Colonic mucosa (tissue), 4 donors: ENCODE data around the gene MIDN. TPM values are rescaled to one million over a fixed set of nuclear protein-coding genes. Genes with fewer than 3 reads are reported as not detected.
A peak's percentile ranks its signal among the peaks of the same experiment; 100 is the strongest.
"Not testable (repeated sequence)": the region's sequence is repeated elsewhere in the genome, so short reads cannot be mapped to it uniquely, and the experiment has no call there.

Source experiments
- DNase-seq: peaks from one replicate; pipeline ENCODE4 v3.0.0-alpha.2; 2020
- H3K27ac ChIP-seq: fragments of 200-600 bp; one replicate; pipeline ENCODE4 v1.8.0; 2021
- H3K27me3 ChIP-seq: fragments of 200-600 bp; one replicate; pipeline ENCODE4 v1.8.0; 2021
- H3K36me3 ChIP-seq: fragments of 200-600 bp; one replicate; pipeline ENCODE4 v1.8.0; 2021
- H3K4me1 ChIP-seq: fragments of 200-600 bp; one replicate; pipeline ENCODE4 v1.8.0; 2021; ENCODE audit warnings: mild to moderate bottlenecking
- H3K4me3 ChIP-seq: fragments of 200-600 bp; one replicate; pipeline ENCODE4 v1.8.0; 2021
- H3K9ac ChIP-seq, 2 donors: one replicate each; pipeline ENCODE4 v1.7.0; 2013; ENCODE audit warnings: control low read depth in 2 of 2, low read depth in 2 of 2, low read length in 2 of 2
- H3K9me3 ChIP-seq: fragments of 200-600 bp; one replicate; pipeline ENCODE4 v1.8.0; 2021
- CTCF ChIP-seq: fragments of 200-600 bp; IDR thresholded peaks from one replicate; pipeline ENCODE4 v1.8.0; 2022; ENCODE audit warnings: antibody characterized with exemption, mild to moderate bottlenecking
- intact Hi-C: fragments of 100-400 bp; cut with DNase I; formaldehyde crosslinking; loops from one replicate; pipeline ENCODE4 v1.14.1; 2022
- total RNA-seq, 2 donors: library from RNA; stranded (reverse); fragmentation: NEBNext Ultra II Directional in 1 of 2; extraction: Animal tissue kit (Norgen Biotek cat#: 25700) in 1 of 2; gene quantifications; one replicate each; pipeline ENCODE4 v1.2.1, GENCODE V29; 2021
- donor health status: healthy.
- donor health status: DM: no; HTN: no; CAD: no.
- donor health status: DM: no; HTN: no; CAD: no.

The MIDN gene
- 100 to 1,000 TPM; 172 to 177 TPM for total RNA-seq

- peak; percentile 37 for TF ChIP-seq CTCF
- intact Hi-C loops: no loop called here
Observed at GRCh38 chr19:1248139-1248785, at the start of gene MIDN. MIDN (plus strand) TSS chr19:1248583; CDS start chr19:1250297, 1,714 bp downstream.

GRCh38 chr19:1199531-1199930 lies 48.9 kb upstream of the MIDN start:
- Histone ChIP-seq H3K9ac (no peak overlapping the region), H3K4me3 (no peak overlapping the region), H3K4me1 (peaks cover 10% of the 10 kb centered on the region), H3K27ac (no peak overlapping the region), H3K36me3 (no peaks in the 10 kb centered on the region), H3K27me3 (no peaks in the 10 kb centered on the region), H3K9me3 (no peaks in the 10 kb centered on the region)
- intact Hi-C loops: no loop called here
- no peak for DNase-seq
- no peak for TF ChIP-seq CTCF

More at GRCh38 chr19:1248139-1248785, at the start of gene MIDN:
- Histone ChIP-seq H3K27me3 (no peaks in the 10 kb centered on the region), H3K36me3 (no peaks in the 10 kb centered on the region), H3K9me3 (no peaks in the 10 kb centered on the region), H3K27ac (peak within 1 kb of the TSS; percentile 97), H3K4me1 (peaks cover 27% of the 10 kb centered on the region), H3K4me3 (peak within 1 kb of the TSS; percentile 85), H3K9ac (peak within 1 kb of the TSS; percentile 81 to 97)
- DNase-seq: peak; percentile 83

GRCh38 chr19:1200614-1201013 lies 47.8 kb upstream of the MIDN start:
- DNase-seq, intact Hi-C loops: not testable (repeated sequence)

GRCh38 chr19:1205114-1206099 lies 43.0 kb upstream of the MIDN start, which contains the start of gene STK11:
STK11 (plus strand) TSS chr19:1205778; CDS start chr19:1206914, 1,136 bp downstream.
- no peaks in the 10 kb centered on the region for H3K36me3 ChIP-seq
- peak within 1 kb of the TSS; percentile 87 for H3K4me3 ChIP-seq
- H3K27ac ChIP-seq: peak within 1 kb of the TSS; percentile 83
- H3K4me1 ChIP-seq: peaks cover 21% of the 10 kb centered on the region
- peak; percentile 99 for DNase-seq
- no peak for TF ChIP-seq CTCF
- intact Hi-C loops: no loop called here
- no peaks in the 10 kb centered on the region for H3K9me3 ChIP-seq
- H3K9ac ChIP-seq: peak within 1 kb of the TSS; percentile 88 to 91
- H3K27me3 ChIP-seq: no peaks in the 10 kb centered on the region

More at GRCh38 chr19:1200614-1201013, 47.8 kb upstream of the MIDN start:
- H3K4me1 ChIP-seq: peaks cover 16% of the 10 kb centered on the region
- H3K27me3 ChIP-seq, H3K36me3 ChIP-seq, H3K9ac ChIP-seq, H3K9me3 ChIP-seq, H3K27ac ChIP-seq, H3K4me3 ChIP-seq: not testable (repeated sequence)

GRCh38 chr19:1206150-1206863 lies 42.1 kb upstream of the MIDN start:
- Histone ChIP-seq H3K9ac (peak overlapping the region; percentile 88 to 91), H3K27ac (peak overlapping the region; percentile 83), H3K4me3 (peak overlapping the region; percentile 87), H3K27me3 (no peaks in the 10 kb centered on the region), H3K4me1 (peaks cover 21% of the 10 kb centered on the region), H3K9me3 (no peaks in the 10 kb centered on the region), H3K36me3 (no peaks in the 10 kb centered on the region)
- TF ChIP-seq CTCF: no peak
- intact Hi-C loops: no loop called here
- no peak for DNase-seq
